SU-DHL-6 (cell line): Measurements from ENCODE around the gene RNF167.

Experiments
- CTCF ChIP-seq: fragments of 200-600 bp; sonication (generic); IDR thresholded peaks from one replicate; pipeline ENCODE4 v1.5.1; 2017; ENCODE audit warnings: antibody characterized with exemption, mild to moderate bottlenecking, low read length, moderate library complexity; ENCODE audit not compliant: insufficient read depth, poor library complexity, severe bottlenecking
- EZH2phosphoT487 ChIP-seq: fragments of 200-600 bp; sonication (generic), shearing (Covaris generic); conservative IDR thresholded peaks from 2 replicates; pipeline ENCODE4 v1.6.1; 2018; ENCODE audit warnings: mild to moderate bottlenecking, antibody characterized with exemption, low read length, moderate library complexity, mixed read lengths

GRCh38 chr17:4974115-4974670, 34.1 kb downstream of the RNF167 start:
- TF ChIP-seq CTCF: no peak
- no peak for TF ChIP-seq EZH2phosphoT487
